DMS153 treated with DMSO at 0.1 percent for 48 hours (cell line): ENCODE measurements around the gene PHAF1.

ENCODE experiments used
- DNase-seq: peaks from one replicate; lab custom pipeline; 2025; ENCODE audit not compliant: unreplicated experiment; lab: John Stamatoyannopoulos, UW

The PHAF1 gene

GRCh38 chr16:67177743-67178699, 68.3 kb downstream of the PHAF1 start:
- DNase-seq: peak; percentile 84

DNA sequence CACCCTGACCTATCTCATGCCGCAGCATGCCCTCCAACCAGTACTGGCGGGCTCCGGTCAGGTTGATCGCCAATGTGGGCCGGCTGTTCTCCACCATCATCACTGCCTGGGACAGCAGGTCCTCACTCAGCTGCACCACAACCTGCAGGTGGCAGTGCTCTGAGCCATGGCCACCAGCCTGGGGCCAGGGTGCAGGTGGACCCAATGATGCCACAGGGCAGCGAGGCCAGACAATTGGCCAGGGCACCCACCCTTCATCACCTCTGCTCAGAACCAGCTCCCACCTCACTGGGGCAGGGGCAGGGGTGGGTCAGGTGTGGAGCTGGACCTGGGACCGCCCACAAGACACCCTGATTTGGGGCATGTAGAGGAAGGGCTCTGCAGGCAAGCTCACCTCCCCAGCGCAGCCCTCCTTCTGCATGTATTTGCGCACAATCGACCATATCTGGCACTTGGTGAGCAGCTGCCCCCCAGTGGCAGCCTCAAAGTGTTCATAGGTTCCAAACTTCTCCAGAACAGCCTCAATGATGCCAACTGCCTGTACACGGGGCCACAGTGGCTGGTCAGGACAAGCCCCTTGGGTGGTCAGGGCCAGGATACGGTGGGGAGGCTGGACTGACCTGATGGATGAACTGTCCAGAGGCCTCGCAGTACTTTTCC, 69.8 kb downstream of the PHAF1 start:
- no peak for DNase-seq

GRCh38 chr16:67180166-67180565, 70.4 kb downstream of the PHAF1 start:
- no peak for DNase-seq

- no peak for DNase-seq
Measured at GRCh38 chr16:67181346-67181745, 71.6 kb downstream of the PHAF1 start.

DNA sequence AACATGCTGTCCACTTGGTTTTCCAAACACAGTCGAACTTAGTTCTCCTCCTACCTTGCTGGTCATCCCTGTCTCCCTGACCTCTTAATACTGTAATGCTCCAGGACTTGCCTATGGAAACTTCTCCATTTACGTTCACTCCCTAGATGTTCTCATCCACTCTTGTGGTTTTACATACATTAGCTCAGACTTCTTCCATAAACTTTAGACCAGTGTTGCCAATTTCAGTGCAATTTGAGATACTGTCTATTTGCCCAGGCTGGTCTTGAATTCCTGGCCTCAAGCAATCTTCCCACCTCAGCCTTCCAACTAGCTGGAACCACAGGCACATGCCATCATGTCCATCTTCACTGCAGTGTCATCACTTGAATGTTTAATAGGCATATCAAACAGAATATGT, 72.5 kb downstream of the PHAF1 start:
- no peak for DNase-seq

DNA sequence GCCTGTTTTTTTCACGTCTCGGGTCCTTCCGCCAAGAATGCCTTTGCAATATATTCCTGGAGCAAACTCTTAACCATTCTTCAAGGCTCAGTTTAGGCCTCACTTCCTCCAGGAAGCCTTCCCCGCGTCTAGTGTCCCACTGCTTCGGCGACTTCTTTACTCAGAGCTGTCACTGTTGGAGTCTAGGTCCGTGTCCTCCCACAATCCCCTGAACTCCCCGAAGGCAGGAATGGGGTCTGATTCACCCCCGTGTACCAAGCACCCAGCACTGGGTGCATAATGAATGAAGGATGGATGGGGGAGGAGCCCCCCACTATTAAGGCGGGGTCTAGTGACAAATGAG, 73.5 kb downstream of the PHAF1 start:
- no peak for DNase-seq

DNA sequence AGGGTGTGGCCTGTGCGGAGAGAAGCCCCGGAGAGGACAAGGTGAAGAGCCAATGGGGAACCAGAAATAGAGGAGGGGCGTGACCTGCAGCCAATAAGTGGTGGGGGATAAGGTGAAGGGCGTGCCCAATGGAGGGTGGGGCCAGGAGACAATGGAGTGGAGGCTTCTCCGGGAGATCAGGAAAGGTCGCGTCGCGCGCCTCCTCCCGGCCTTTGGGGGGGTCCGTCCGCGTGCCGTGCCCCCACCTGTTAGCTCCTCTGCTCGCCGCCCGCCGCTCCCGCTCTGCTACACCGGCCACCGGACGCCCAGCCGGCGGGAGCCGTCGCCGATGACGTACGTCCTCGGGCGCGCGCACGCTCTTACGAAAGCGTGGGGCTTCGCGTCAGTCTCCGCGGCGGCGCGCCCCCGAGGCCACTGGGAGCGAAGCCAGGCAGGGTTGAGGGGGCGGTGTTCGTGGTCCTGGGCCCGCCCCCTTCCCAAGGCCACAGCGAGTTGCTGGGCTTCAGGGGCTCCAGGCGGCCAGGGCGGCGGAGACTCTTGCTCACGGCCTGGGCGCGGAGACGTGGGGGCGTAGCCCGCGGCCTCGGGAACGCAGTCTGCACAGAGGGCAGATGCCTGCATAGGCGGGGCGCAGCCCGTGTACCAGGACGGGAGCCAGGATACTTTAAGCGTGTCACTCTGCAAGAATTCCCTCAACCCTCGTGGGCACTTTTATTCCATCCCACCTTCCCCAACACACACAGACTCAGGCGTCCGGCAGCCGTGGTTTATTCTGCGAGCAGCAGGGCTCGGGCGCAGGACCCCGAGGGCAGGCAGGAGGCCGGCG, 74.1 kb downstream of the PHAF1 start, which contains the start of gene MATCAP1:
Gene MATCAP1 (minus strand): TSS at position 337 of the 826 bp plus-strand sequence. CDS start 3,353 bp downstream, outside the sequence.
- peak; percentile 96 for DNase-seq

GRCh38 chr16:67184453-67184994, 74.8 kb downstream of the PHAF1 start:
- peak; percentile 44 for DNase-seq

DNA sequence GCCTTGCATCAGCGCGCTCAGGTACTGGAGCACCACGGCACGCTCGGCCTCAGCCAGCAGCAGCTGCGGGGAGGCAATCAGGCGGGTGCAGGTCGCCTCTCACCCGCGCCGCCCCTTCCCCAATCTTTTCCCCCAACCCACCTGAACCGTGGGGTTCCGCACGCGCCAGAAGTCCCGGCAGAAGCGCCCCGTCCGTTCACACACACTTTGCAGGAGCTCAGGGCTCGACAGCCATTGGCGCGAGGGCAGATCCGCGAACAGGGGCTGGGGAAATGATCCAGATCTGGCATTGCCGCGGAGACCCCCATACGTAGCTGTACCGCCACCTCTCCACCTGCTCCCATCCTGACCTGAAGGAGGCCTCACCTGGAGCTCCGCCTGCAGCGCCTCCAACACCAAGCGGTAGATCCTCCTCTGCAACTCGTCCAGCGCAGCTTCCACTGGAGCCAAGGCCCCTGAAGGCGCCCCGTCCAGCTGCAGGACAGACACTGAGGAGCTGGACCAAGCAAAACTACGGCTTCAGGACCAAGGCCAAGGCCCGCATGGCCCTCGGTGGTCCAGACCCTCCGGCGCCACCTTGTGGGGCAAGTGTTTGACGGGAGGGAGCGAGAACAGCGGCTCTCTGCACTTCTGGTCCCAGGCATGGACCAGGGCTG, 75.4 kb downstream of the PHAF1 start:
- DNase-seq: peak; percentile 65

DNA sequence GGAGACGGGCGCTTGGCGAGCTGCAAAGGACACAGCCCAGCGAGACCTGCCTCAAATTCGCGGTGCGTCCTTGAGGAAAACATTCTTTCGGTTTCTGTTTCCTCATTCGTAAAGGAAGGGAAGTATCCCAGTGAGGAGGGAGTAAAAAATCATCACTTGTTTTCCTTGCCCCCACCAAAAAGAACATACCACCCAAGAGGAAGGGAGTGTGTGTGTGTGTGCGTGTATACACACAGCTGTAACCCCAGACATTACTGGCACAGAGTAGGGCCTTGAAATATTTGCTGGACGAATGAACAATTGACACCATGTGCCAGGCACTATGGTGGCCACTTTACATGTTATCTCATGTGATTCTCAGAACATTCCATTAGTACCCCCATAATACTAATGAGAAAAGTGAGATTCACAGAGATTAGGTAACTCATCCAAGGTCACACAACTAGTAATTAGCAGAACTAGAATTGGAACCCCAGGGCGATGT, 76.0 kb downstream of the PHAF1 start:
- DNase-seq: no peak

DNA sequence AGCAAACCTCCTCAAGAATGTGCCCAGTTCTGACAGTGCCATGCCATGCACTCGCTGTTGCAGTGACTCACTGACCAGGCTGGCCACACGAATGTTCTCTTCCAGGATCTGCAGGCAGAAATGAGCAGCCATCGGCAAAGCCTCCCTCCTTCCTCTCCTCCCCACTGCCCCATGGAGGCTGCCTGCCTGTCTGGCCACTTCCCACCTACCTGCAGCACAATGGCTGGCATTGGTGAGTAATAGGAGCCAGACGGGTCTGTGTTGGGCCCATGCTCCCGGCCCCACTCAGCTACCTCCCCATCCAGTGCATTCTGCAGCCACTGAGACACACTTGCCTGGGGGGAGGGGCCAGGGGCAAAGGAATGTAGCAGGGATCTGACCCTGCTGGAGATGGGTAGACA, 76.8 kb downstream of the PHAF1 start:
- no peak for DNase-seq

- no peak for DNase-seq
Measured at GRCh38 chr16:67187175-67187890, 77.6 kb downstream of the PHAF1 start.

GRCh38 chr16:67188323-67188722, 78.6 kb downstream of the PHAF1 start:
- no peak for DNase-seq

- DNase-seq: no peak
Measured at GRCh38 chr16:67188798-67189197, 79.1 kb downstream of the PHAF1 start.

GRCh38 chr16:67190041-67190440, 80.3 kb downstream of the PHAF1 start, which contains the start of gene EXOC3L1:
TSS of gene EXOC3L1 (minus strand) at chr16:67190136. CDS start at chr16:67189676, 460 bp downstream.
- no peak for DNase-seq

DNA sequence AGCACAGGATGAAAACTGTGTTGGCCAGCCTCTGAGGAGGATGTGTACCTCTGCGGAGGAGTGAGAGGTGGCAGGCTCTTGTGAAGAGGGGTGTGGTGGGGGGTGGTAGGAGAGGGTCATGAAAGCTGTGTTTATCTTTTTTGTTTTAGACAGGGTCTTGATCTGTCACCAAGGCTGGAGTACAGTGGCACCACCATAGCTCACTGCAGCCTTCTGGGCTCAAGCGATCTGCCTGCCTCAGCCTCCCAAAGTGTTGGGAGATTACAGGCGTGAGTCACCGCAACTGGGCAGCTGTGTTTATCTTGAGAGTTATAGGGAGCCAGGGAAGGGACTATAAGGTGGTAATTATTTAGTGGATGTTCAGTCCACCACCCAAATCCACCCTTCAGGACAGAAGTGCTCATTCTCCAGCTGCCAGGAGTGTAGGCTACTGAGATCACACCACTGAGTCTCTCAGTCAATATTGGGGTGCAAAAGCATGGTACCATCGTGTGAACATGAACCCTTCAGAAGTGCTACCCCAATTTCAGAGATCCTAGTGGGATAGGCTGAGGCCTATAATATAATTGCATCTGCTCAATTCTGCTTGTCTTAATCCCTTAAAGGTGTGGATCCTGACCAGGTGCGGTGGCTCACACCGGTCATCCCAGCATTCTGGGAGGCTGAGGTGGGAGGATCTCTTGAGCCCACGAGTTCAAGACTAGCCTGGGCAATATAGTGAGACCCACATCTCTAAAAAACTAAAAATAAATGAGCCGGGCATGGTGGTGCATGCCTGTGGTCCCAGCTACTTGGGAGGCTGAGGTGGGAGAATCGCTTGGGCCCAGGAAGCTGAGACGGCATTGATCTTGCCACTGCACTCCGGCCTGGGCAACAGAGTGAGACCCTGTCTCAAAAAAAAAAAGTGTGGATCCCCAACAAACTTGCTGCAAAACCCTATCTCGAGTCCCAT, 81.0 kb downstream of the PHAF1 start:
- DNase-seq: no peak

GRCh38 chr16:67191411-67191994, 81.8 kb downstream of the PHAF1 start:
- no peak for DNase-seq
